HCT116 (cell line): ENCODE data around the gene FTCD. TPM values are rescaled to one million over a fixed set of nuclear protein-coding genes. Genes with fewer than 3 reads are reported as not detected.

ENCODE experiments used
- ATAC-seq: fragments of 200-7000 bp; cut with Tn5 transposase; 2 replicates; pipeline ENCODE4 v1.9.1; 2020; ENCODE audit warnings: mild to moderate bottlenecking, moderate library complexity
- BruUV-seq: library from RNA; stranded (reverse); fragments of 400-500 nt; replicated peaks from 2 replicates; lab custom pipeline; 2021; lab: Mats Ljungman, UMichigan
- CTCF ChIA-PET: fragments of 300-600 bp; sonication (Branson Sonifier 250); formaldehyde crosslinking; loops from one replicate; lab custom pipeline; 2021; ENCODE audit warnings: antibody characterized with exemption; lab: Charles Lee
- POLR2A ChIA-PET: fragments of 300-600, 350-600 bp; sonication (Branson Sonifier 250); formaldehyde crosslinking; loops from one replicate; lab custom pipeline; 2021; ENCODE audit warnings: antibody characterized with exemption; lab: Charles Lee
- RAD21 ChIA-PET, 2 experiments: fragments of 300-600 bp; sonication (Branson Sonifier 250); formaldehyde crosslinking; loops; one replicate each; lab custom pipeline; 2023; ENCODE audit warnings: low total read pairs in 2 of 2; ENCODE audit not compliant: uncharacterized antibody in 2 of 2, unreplicated experiment in 2 of 2, low non-redundant PET in 1 of 2; lab: Charles Lee
- DNase-seq: peaks from one replicate; pipeline ENCODE4 v3.0.0-alpha.2; 2010; ENCODE audit warnings: low read depth, low spot score
- H2AFZ ChIP-seq: fragments of 200-600 bp; shearing (Covaris generic), sonication (generic); 2 replicates; pipeline ENCODE4 v1.6.1; 2017; ENCODE audit warnings: low read depth, mixed run types, mixed read lengths, antibody characterized with exemption, low read length; ENCODE audit not compliant: poor library complexity, severe bottlenecking
- H3K27ac ChIP-seq: 2 replicates; pipeline ENCODE4 v1.5.1; 2012; ENCODE audit warnings: low read depth, low read length
- H3K27me3 ChIP-seq: fragments of 200-600 bp; sonication (generic); 2 replicates; pipeline ENCODE4 v1.6.1; 2016; ENCODE audit warnings: mixed run types, low read length, mixed read lengths; ENCODE audit not compliant: insufficient read depth
- H3K36me3 ChIP-seq, 2 experiments: fragments of 200-500 bp in 1 of 2; fragments of 200-600 bp in 1 of 2; sonication (Bioruptor generic) in 1 of 2; sonication (generic) in 1 of 2; 2 replicates each; pipeline versions ENCODE4 v1.5.1 to v1.6.1; 2014 to 2016; ENCODE audit warnings: low read length in 2 of 2, inconsistent platforms in 1 of 2, mixed read lengths in 1 of 2, mixed run types in 1 of 2; ENCODE audit not compliant: insufficient read depth in 2 of 2, control insufficient read depth in 1 of 2
- H3K4me1 ChIP-seq, 2 experiments: fragments of 200-600 bp in 1 of 2; sonication (generic) in 1 of 2; 2 replicates each; pipeline versions ENCODE4 v1.5.1 to v1.6.1; 2012 to 2017; ENCODE audit warnings: low read length in 2 of 2, inconsistent platforms in 1 of 2, mild to moderate bottlenecking in 1 of 2, mixed read lengths in 1 of 2, mixed run types in 1 of 2, moderate library complexity in 1 of 2; ENCODE audit not compliant: insufficient read depth in 2 of 2, control insufficient read depth in 1 of 2
- H3K4me2 ChIP-seq: fragments of 200-600 bp; sonication (generic); 2 replicates; pipeline ENCODE4 v1.6.1; 2017; ENCODE audit warnings: mixed run types, low read length, mixed read lengths
- H3K4me3 ChIP-seq, 2 experiments: fragments of 200-600 bp in 1 of 2; sonication (generic) in 1 of 2; replicated peaks in 1 of 2; 2 replicates each; pipeline ENCODE4 v1.5.1; 2011 to 2016; ENCODE audit warnings: low read length in 2 of 2, control low read depth in 1 of 2, low read depth in 1 of 2, mild to moderate bottlenecking in 1 of 2, mixed read lengths in 1 of 2, mixed run types in 1 of 2
- H3K79me2 ChIP-seq: fragments of 200-600 bp; sonication (generic); 2 replicates; pipeline ENCODE4 v1.6.1; 2017; ENCODE audit warnings: mild to moderate bottlenecking, mixed run types, low read length, moderate library complexity, mixed read lengths; ENCODE audit not compliant: insufficient read depth
- H3K9ac ChIP-seq: fragments of 200-600 bp; sonication (generic); 2 replicates; pipeline ENCODE4 v1.6.1; 2016; ENCODE audit warnings: low read length, mixed read lengths
- H3K9me2 ChIP-seq: fragments of 200-600 bp; sonication (generic), shearing (Covaris generic); 2 replicates; pipeline ENCODE4 v1.6.1; 2017; ENCODE audit warnings: mixed run types, mild to moderate bottlenecking, moderate library complexity; ENCODE audit not compliant: insufficient read depth
- H3K9me3 ChIP-seq, 2 experiments: fragments of 200-500 bp in 1 of 2; fragments of 200-600 bp in 1 of 2; sonication (Bioruptor generic) in 1 of 2; sonication (generic) in 1 of 2; 2 replicates each; pipeline ENCODE4 v1.6.1; 2014 to 2017; ENCODE audit warnings: low read length in 2 of 2, mixed read lengths in 2 of 2, inconsistent platforms in 1 of 2, low read depth in 1 of 2, mild to moderate bottlenecking in 1 of 2, mixed run types in 1 of 2, moderate library complexity in 1 of 2; ENCODE audit not compliant: control insufficient read depth in 1 of 2, insufficient read depth in 1 of 2
- H4K20me1 ChIP-seq: fragments of 200-600 bp; sonication (generic), shearing (Covaris generic); 2 replicates; pipeline ENCODE4 v1.6.1; 2017; ENCODE audit warnings: mixed run types, mild to moderate bottlenecking, moderate library complexity; ENCODE audit not compliant: insufficient read depth
- ATF3 ChIP-seq: IDR thresholded peaks from 2 replicates; pipeline ENCODE4 v1.6.1; 2012
- CBX3 ChIP-seq: IDR thresholded peaks from 2 replicates; pipeline ENCODE4 v1.6.1; 2012; ENCODE audit warnings: low read depth
- EZH2 ChIP-seq: fragments of 200-600 bp; sonication (generic); IDR thresholded peaks from 2 replicates; pipeline ENCODE4 v1.6.1; 2017; ENCODE audit warnings: antibody characterized with exemption, mixed run types
- EZH2phosphoT487 ChIP-seq: fragments of 200-600 bp; IDR thresholded peaks from 2 replicates; pipeline ENCODE4 v1.6.1; 2018; ENCODE audit warnings: antibody characterized with exemption, borderline replicate concordance
- FOSL1 ChIP-seq: IDR thresholded peaks from 2 replicates; pipeline ENCODE4 v1.6.1; 2012; ENCODE audit warnings: low read depth
- POLR2A ChIP-seq: IDR thresholded peaks from 2 replicates; pipeline ENCODE4 v1.7.0; 2011; ENCODE audit warnings: borderline replicate concordance; ENCODE audit not compliant: insufficient read depth, insufficient read length; ENCODE audit errors: extremely low read depth
- YY1 ChIP-seq: IDR thresholded peaks from 2 replicates; pipeline ENCODE4 v1.6.1; 2011; ENCODE audit warnings: low read length, low read depth, moderate library complexity, mild to moderate bottlenecking; ENCODE audit not compliant: insufficient replicate concordance; ENCODE audit errors: extremely low read depth
- ZFX ChIP-seq: fragments of 450-650 bp; IDR thresholded peaks from 2 replicates; pipeline ENCODE4 v1.6.1; 2017
- intact Hi-C: fragments of 100-400 bp; cut with micrococcal nuclease; formaldehyde crosslinking; loops from 2 replicates; pipeline ENCODE4 v1.10.0; 2022
- total RNA-seq: library from RNA; stranded (reverse); gene quantifications from one replicate; pipeline ENCODE4 v1.2.1, GENCODE V29; 2021; ENCODE audit not compliant: unreplicated experiment
- TF ChIP-seq, protein P1 (sequence below): IDR thresholded peaks from 2 replicates; pipeline ENCODE4 v1.6.1; 2011; ENCODE audit warnings: mild to moderate bottlenecking, low read length, moderate library complexity; ENCODE audit not compliant: insufficient replicate concordance; ENCODE audit errors: extremely low read depth
- TF ChIP-seq, protein P2 (sequence below): IDR thresholded peaks from 2 replicates; pipeline ENCODE4 v1.6.1; 2012

Gene FTCD
- total RNA-seq, 1 experiment from 2014 or later = 2.5 TPM

DNA sequence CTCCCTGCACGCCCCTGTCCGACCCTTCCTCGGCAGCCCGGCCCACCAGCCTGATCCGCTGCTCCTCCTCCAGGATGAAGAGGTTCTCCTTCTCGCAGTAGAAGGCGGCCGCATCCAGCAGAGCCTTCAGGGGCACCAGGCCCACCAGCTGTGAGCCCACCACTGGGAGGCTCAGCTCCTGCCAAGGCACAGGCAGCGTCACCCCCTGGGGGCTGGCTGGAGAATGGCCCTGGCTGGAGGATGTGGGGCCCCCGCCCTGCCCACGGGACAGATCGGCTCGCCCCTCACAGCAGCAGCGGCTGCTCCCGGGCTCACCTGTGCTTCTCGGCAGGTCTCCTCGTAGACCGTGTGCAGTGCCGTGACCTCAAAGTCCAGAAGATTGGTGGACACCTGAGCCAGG, 5.3 kb downstream of the FTCD start:
- H3K27ac ChIP-seq = no peak overlapping the region
- POLR2A ChIA-PET = no interaction called here
- BruUV-seq = no TSS peak
- H3K4me3 ChIP-seq = no peak overlapping the region
- H3K4me2 ChIP-seq = no peak overlapping the region
- no peaks in the 10 kb centered on the region for H4K20me1 ChIP-seq
- intact Hi-C loops = no loop called here
- no peaks in the 10 kb centered on the region for H3K27me3 ChIP-seq
- no peak overlapping the region for H2AFZ ChIP-seq
- CTCF ChIA-PET = no interaction called here
- TF ChIP-seq ZFX (no peak), ATF3 (no peak)
- TF ChIP-seq, protein P1, sequence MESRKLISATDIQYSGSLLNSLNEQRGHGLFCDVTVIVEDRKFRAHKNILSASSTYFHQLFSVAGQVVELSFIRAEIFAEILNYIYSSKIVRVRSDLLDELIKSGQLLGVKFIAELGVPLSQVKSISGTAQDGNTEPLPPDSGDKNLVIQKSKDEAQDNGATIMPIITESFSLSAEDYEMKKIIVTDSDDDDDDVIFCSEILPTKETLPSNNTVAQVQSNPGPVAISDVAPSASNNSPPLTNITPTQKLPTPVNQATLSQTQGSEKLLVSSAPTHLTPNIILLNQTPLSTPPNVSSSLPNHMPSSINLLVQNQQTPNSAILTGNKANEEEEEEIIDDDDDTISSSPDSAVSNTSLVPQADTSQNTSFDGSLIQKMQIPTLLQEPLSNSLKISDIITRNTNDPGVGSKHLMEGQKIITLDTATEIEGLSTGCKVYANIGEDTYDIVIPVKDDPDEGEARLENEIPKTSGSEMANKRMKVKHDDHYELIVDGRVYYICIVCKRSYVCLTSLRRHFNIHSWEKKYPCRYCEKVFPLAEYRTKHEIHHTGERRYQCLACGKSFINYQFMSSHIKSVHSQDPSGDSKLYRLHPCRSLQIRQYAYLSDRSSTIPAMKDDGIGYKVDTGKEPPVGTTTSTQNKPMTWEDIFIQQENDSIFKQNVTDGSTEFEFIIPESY = no peak
- H3K4me1 ChIP-seq = peaks cover 7 to 16% of the 10 kb centered on the region in 2 experiments; a peak in 3 of 4 replicates
- H3K9ac ChIP-seq = no peak overlapping the region
- ATAC-seq (no peak), DNase-seq (no peak)
- H3K36me3 ChIP-seq = no peaks in the 10 kb centered on the region
- RAD21 ChIA-PET = no interaction called here
- H3K9me3 ChIP-seq = no peaks in the 10 kb centered on the region
- no peaks in the 10 kb centered on the region for H3K9me2 ChIP-seq
- no peaks in the 10 kb centered on the region for H3K79me2 ChIP-seq

DNA sequence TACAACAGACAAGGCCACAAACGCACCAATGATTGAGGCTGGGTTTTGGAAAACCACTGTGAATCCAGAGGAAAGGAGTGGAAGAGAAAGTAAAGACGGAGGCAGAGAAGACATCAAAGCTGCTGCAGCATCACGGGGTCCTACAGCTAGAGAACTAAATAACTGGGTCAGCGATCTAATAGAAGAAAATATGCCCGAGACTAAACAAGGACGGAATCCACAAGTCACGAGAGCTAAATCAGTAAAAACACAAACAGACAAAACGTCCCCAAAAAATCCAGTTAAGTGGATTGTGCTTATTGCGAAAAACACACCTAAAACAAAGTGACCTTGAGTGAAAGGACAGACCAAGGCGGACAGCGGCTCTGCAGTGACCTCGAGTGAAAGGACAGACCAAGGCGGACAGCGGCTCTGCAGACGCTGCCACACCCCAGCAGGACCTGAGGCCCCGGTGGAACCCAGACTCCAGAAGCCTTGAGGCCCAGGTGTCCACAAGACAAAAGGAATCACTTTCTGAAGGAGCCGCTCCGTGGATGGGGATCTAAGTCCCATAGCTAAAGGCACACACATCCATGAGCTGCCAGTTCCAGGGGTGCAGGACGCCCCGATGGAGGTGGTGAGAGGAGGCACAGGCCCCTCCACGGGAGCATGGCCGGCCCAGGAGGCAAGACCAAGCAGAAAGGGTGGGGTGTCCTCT, 6.0 kb downstream of the FTCD start:
- ChIA-PET POLR2A (no interaction called here), RAD21 (no interaction called here), CTCF (no interaction called here)
- no peak for DNase-seq
- TF ChIP-seq POLR2A (no peak), EZH2phosphoT487 (no peak), YY1 (no peak), EZH2 (no peak), FOSL1 (no peak), CBX3 (no peak)
- TF ChIP-seq, protein P2, sequence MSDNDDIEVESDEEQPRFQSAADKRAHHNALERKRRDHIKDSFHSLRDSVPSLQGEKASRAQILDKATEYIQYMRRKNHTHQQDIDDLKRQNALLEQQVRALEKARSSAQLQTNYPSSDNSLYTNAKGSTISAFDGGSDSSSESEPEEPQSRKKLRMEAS = no peak
- Histone ChIP-seq H3K9ac (no peak overlapping the region), H3K4me2 (no peak overlapping the region), H3K36me3 (no peaks in the 10 kb centered on the region), H2AFZ (no peak overlapping the region), H3K4me1 (peaks cover 7 to 16% of the 10 kb centered on the region in 2 experiments; a peak in 3 of 4 replicates), H3K79me2 (no peaks in the 10 kb centered on the region), H3K9me3 (no peaks in the 10 kb centered on the region), H3K9me2 (no peaks in the 10 kb centered on the region), H3K4me3 (no peak overlapping the region), H4K20me1 (no peaks in the 10 kb centered on the region), H3K27me3 (no peaks in the 10 kb centered on the region), H3K27ac (no peak overlapping the region)
- BruUV-seq = no TSS peak
- intact Hi-C loops = loop anchor here (2.0 to 10.0 kb wide), 5 partner anchors 51 to 178 kb away; partner anchors contain the start of genes COL6A2, MCM3AP and YBEY
- ATAC-seq = no peak
